OCI-LY1 (cell line): ENCODE data around the gene SMARCC1.
"Not testable (repeated sequence)": the region's sequence is repeated elsewhere in the genome, so short reads cannot be mapped to it uniquely, and the experiment has no call there.

Source experiments
- H2AFZ ChIP-seq: fragments of 200-600 bp; sonication (generic), shearing (Covaris generic); 2 replicates; pipeline ENCODE4 v1.6.0; 2014; ENCODE audit warnings: antibody characterized with exemption, mild to moderate bottlenecking, low read length
- H3F3A ChIP-seq: fragments of 200-600 bp; sonication (generic), shearing (Covaris generic); 2 replicates; pipeline ENCODE4 v1.6.0; 2014; ENCODE audit warnings: mild to moderate bottlenecking, antibody characterized with exemption, low read length, moderate library complexity; ENCODE audit not compliant: insufficient read depth
- H3K27ac ChIP-seq: fragments of 200-600 bp; sonication (generic); 2 replicates; pipeline ENCODE4 v1.5.1; 2014; ENCODE audit warnings: low read length, mixed run types, mild to moderate bottlenecking, low read depth; ENCODE audit not compliant: poor library complexity, severe bottlenecking
- H3K27me3 ChIP-seq: fragments of 200-600 bp; sonication (generic); 2 replicates; pipeline ENCODE4 v1.6.0; 2014; ENCODE audit warnings: antibody characterized with exemption, mild to moderate bottlenecking, low read length, moderate library complexity; ENCODE audit not compliant: insufficient read depth
- H3K36me3 ChIP-seq: fragments of 200-600 bp; sonication (generic); 2 replicates; pipeline ENCODE4 v1.6.1; 2014; ENCODE audit warnings: mild to moderate bottlenecking, antibody characterized with exemption, low read length, moderate library complexity, mixed read lengths; ENCODE audit not compliant: insufficient read depth
- H3K4me1 ChIP-seq: fragments of 200-600 bp; sonication (generic); 2 replicates; pipeline ENCODE4 v1.5.1; 2014; ENCODE audit warnings: mild to moderate bottlenecking, low read length, moderate library complexity; ENCODE audit not compliant: insufficient read depth, severe bottlenecking
- H3K4me2 ChIP-seq: fragments of 200-600 bp; sonication (generic), shearing (Covaris generic); 2 replicates; pipeline ENCODE4 v1.6.1; 2014; ENCODE audit warnings: low read length
- H3K4me3 ChIP-seq: fragments of 200-600 bp; sonication (generic); 2 replicates; pipeline ENCODE4 v1.5.1; 2014; ENCODE audit warnings: low read length, low read depth, mild to moderate bottlenecking, mixed read lengths; ENCODE audit not compliant: poor library complexity, severe bottlenecking
- H3K79me2 ChIP-seq: fragments of 200-600 bp; shearing (Covaris generic); 2 replicates; pipeline ENCODE4 v1.6.1; 2016; ENCODE audit warnings: mixed run types, low read length, mixed read lengths; ENCODE audit not compliant: insufficient read depth
- H3K9ac ChIP-seq: fragments of 200-600 bp; sonication (generic), shearing (Covaris generic); 2 replicates; pipeline ENCODE4 v1.6.1; 2014; ENCODE audit warnings: mild to moderate bottlenecking, low read length, mixed read lengths
- H3K9me2 ChIP-seq: fragments of 200-600 bp; sonication (generic), shearing (Covaris generic); 2 replicates; pipeline ENCODE4 v1.6.1; 2014; ENCODE audit warnings: low read depth, mild to moderate bottlenecking, low read length, mixed read lengths
- H3K9me3 ChIP-seq: fragments of 200-600 bp; shearing (Covaris generic); 2 replicates; pipeline ENCODE4 v1.6.1; 2014; ENCODE audit warnings: low read length, mixed read lengths
- H4K20me1 ChIP-seq: fragments of 200-600 bp; sonication (generic), shearing (Covaris generic); 2 replicates; pipeline ENCODE4 v1.6.0; 2016; ENCODE audit warnings: mild to moderate bottlenecking, low read length; ENCODE audit not compliant: insufficient read depth
- CTCF ChIP-seq: fragments of 200-600 bp; sonication (generic), shearing (Covaris generic); IDR thresholded peaks from 2 replicates; pipeline ENCODE4 v1.5.1; 2017; ENCODE audit warnings: mild to moderate bottlenecking, antibody characterized with exemption, low read length, moderate library complexity, mixed read lengths
- EZH2 ChIP-seq: fragments of 200-600 bp; sonication (generic), shearing (Covaris generic); IDR thresholded peaks from 2 replicates; pipeline ENCODE4 v1.8.0; 2017; ENCODE audit warnings: borderline replicate concordance, mixed run types, mild to moderate bottlenecking, antibody characterized with exemption, low read length, moderate library complexity, mixed read lengths

Gene SMARCC1

GRCh38 chr3:47747558-47747957 lies 34.1 kb downstream of the SMARCC1 start:
- Histone ChIP-seq H3K4me3 (no peak overlapping the region), H3K27ac (no peak overlapping the region), H3K9ac (no peak overlapping the region), H3K36me3 (peaks cover 54% of the 10 kb centered on the region), H4K20me1 (no peaks in the 10 kb centered on the region), H3K9me3 (no peaks in the 10 kb centered on the region), H3K27me3 (no peaks in the 10 kb centered on the region), H3F3A (no peaks in the 10 kb centered on the region), H3K9me2 (no peaks in the 10 kb centered on the region), H3K4me1 (no peaks in the 10 kb centered on the region), H3K4me2 (no peak overlapping the region), H2AFZ (no peak overlapping the region), H3K79me2 (peaks cover 56% of the 10 kb centered on the region)
- no peak for TF ChIP-seq EZH2
- no peak for TF ChIP-seq CTCF

GRCh38 chr3:47746264-47746663 lies 35.4 kb downstream of the SMARCC1 start:
- Histone ChIP-seq H3K79me2 (peaks cover 58% of the 10 kb centered on the region), H3K27ac (no peak overlapping the region), H3K9me2 (no peaks in the 10 kb centered on the region), H3K4me2 (no peak overlapping the region), H4K20me1 (no peaks in the 10 kb centered on the region), H3F3A (no peaks in the 10 kb centered on the region), H3K9me3 (no peaks in the 10 kb centered on the region), H3K27me3 (no peaks in the 10 kb centered on the region), H3K4me3 (no peak overlapping the region), H3K9ac (no peak overlapping the region), H2AFZ (no peak overlapping the region), H3K4me1 (peaks cover 6% of the 10 kb centered on the region), H3K36me3 (peaks cover 59% of the 10 kb centered on the region)
- TF ChIP-seq CTCF (no peak), EZH2 (no peak)

- Histone ChIP-seq H3K9me2 (no peaks in the 10 kb centered on the region), H2AFZ (no peak overlapping the region), H4K20me1 (no peaks in the 10 kb centered on the region), H3K9ac (no peak overlapping the region), H3K79me2 (peaks cover 57% of the 10 kb centered on the region), H3K4me3 (no peak overlapping the region), H3F3A (no peaks in the 10 kb centered on the region), H3K27ac (no peak overlapping the region), H3K4me1 (peaks cover 6% of the 10 kb centered on the region), H3K4me2 (no peak overlapping the region), H3K9me3 (no peaks in the 10 kb centered on the region), H3K27me3 (no peaks in the 10 kb centered on the region), H3K36me3 (peaks cover 57% of the 10 kb centered on the region)
- TF ChIP-seq EZH2: no peak
- TF ChIP-seq CTCF: no peak
These were observed 37.8 kb downstream of the SMARCC1 start for GRCh38 chr3:47743855-47744254.

GRCh38 chr3:47743352-47743751 lies 38.3 kb downstream of the SMARCC1 start:
- Histone ChIP-seq H3K79me2 (peaks cover 52% of the 10 kb centered on the region), H3K36me3 (peaks cover 62% of the 10 kb centered on the region)
- not testable (repeated sequence) for H3K4me2 ChIP-seq, H3K27ac ChIP-seq, H3K9ac ChIP-seq, H3K9me3 ChIP-seq, H4K20me1 ChIP-seq, H3K4me1 ChIP-seq, H3K4me3 ChIP-seq, H3K27me3 ChIP-seq, H2AFZ ChIP-seq, H3K9me2 ChIP-seq, H3F3A ChIP-seq
